IPS-20b (cell line): Measurements from ENCODE around the gene GJA3.

Source experiments
- H3K27ac ChIP-seq: one replicate; pipeline ENCODE4 v1.5.1; 2013; ENCODE audit warnings: low read length
- H3K27me3 ChIP-seq: 2 replicates; pipeline ENCODE4 v1.6.1; 2013; ENCODE audit warnings: mild to moderate bottlenecking, low read length, inconsistent platforms; ENCODE audit not compliant: insufficient read depth
- H3K36me3 ChIP-seq: 2 replicates; pipeline ENCODE4 v1.6.1; 2013; ENCODE audit warnings: low read depth, mild to moderate bottlenecking, inconsistent platforms, low read length, moderate library complexity; ENCODE audit not compliant: insufficient read depth
- H3K4me1 ChIP-seq: 2 replicates; pipeline ENCODE4 v1.6.1; 2013; ENCODE audit warnings: mild to moderate bottlenecking, control low read depth, inconsistent platforms, low read length, moderate library complexity; ENCODE audit not compliant: insufficient read depth
- H3K4me3 ChIP-seq: 2 replicates; pipeline ENCODE4 v1.5.1; 2013; ENCODE audit warnings: mild to moderate bottlenecking, low read length, inconsistent platforms
- H3K9ac ChIP-seq: 2 replicates; pipeline ENCODE4 v1.6.1; 2013; ENCODE audit warnings: low read depth, mild to moderate bottlenecking, inconsistent platforms, low read length, moderate library complexity
- H3K9me3 ChIP-seq: 2 replicates; pipeline ENCODE4 v1.6.1; 2013; ENCODE audit warnings: mild to moderate bottlenecking, low read depth, low read length, inconsistent platforms; ENCODE audit not compliant: insufficient read depth

GJA3 gene

GRCh38 chr13:20145521-20145920, 15.3 kb downstream of the GJA3 start:
- Histone ChIP-seq H3K4me1 (no peaks in the 10 kb centered on the region), H3K9me3 (no peaks in the 10 kb centered on the region), H3K4me3 (no peak overlapping the region), H3K9ac (no peak overlapping the region), H3K27ac (no peak overlapping the region), H3K27me3 (no peaks in the 10 kb centered on the region; the same call in 1 of the 2 replicates), H3K36me3 (no peaks in the 10 kb centered on the region)

GRCh38 chr13:20144141-20144850, 16.6 kb downstream of the GJA3 start:
- Histone ChIP-seq H3K9me3 (no peaks in the 10 kb centered on the region), H3K27me3 (no peaks in the 10 kb centered on the region; the same call in 1 of the 2 replicates)

GRCh38 chr13:20142927-20143480, 17.8 kb downstream of the GJA3 start:
- H3K27me3 ChIP-seq: peaks cover 6% of the 10 kb centered on the region; the same call in 1 of the 2 replicates
- H3K9ac ChIP-seq: no peak overlapping the region
- no peak overlapping the region for H3K27ac ChIP-seq
- H3K9me3 ChIP-seq: no peaks in the 10 kb centered on the region
- no peaks in the 10 kb centered on the region for H3K36me3 ChIP-seq
- H3K4me3 ChIP-seq: no peak overlapping the region
- H3K4me1 ChIP-seq: no peaks in the 10 kb centered on the region

More at GRCh38 chr13:20144141-20144850, 16.6 kb downstream of the GJA3 start:
- Histone ChIP-seq H3K4me3 (no peak overlapping the region), H3K9ac (no peak overlapping the region), H3K4me1 (no peaks in the 10 kb centered on the region), H3K27ac (no peak overlapping the region), H3K36me3 (no peaks in the 10 kb centered on the region)

- Histone ChIP-seq H3K4me1 (no peaks in the 10 kb centered on the region), H3K9ac (no peak overlapping the region), H3K27ac (no peak overlapping the region), H3K27me3 (peaks cover 13% of the 10 kb centered on the region), H3K9me3 (no peaks in the 10 kb centered on the region), H3K4me3 (no peak overlapping the region), H3K36me3 (no peaks in the 10 kb centered on the region)
Observed at GRCh38 chr13:20142023-20142926, 18.6 kb downstream of the GJA3 start.

DNA sequence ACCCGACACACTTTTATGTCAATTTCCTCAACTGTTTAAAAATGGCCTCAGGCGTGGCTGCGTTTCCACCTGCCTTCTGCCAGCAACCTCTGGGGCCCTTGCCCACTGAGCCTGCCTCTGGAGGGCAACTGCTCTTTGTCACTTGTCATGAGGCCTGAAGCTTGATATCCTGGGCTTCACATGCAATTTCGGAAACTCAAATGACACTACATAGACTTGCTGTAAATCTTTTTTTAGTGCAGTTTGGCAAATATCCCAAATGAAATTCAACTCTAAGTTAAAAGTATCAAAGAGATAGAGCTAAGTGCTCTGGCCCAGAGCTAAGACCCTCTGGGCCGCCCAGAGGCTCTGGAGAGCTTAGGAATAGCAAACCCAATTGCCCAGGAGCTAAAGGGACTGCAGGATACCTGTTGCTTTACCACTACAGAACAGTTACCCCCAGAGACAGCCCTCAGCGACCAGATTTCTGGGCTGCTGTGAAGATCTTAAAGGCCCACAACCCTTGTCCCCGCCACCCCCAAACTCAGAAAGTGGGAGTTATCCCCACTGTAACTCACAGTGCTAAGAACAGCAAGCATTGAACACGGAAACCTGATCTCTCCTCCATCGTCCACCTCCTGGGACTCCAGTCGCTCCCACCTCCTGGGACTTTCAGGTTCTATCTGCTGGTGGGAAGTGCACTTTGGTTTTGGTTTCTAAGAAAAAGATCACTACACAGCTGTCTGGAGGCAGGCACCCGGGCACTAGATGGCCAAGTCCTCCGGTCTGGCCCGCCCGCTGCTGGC, 19.4 kb downstream of the GJA3 start:
- Histone ChIP-seq H3K9ac (no peak overlapping the region), H3K9me3 (no peaks in the 10 kb centered on the region), H3K27me3 (peaks cover 21% of the 10 kb centered on the region), H3K4me3 (no peak overlapping the region), H3K27ac (no peak overlapping the region), H3K4me1 (no peaks in the 10 kb centered on the region), H3K36me3 (no peaks in the 10 kb centered on the region)

DNA sequence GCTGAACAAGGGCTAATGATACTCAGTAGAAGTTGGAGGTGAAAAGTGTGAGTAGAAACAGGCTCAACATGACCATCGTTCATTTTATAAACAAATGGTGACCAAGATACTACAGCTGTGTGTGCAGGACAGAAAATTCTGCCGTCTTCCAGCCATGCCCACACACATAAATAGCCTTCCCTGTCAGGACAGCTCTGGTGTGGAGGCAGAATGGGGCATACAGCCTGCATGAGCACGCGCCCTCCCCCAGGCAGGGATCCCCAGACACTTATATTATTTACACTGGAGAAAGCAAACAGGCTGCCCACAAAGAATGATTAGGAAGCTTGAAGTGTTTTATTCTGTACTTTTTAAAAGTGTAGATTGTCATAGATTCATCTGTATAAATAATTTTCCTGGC, 20.4 kb downstream of the GJA3 start:
- H3K4me1 ChIP-seq: no peaks in the 10 kb centered on the region
- H3K4me3 ChIP-seq: no peak overlapping the region
- H3K27me3 ChIP-seq: peaks cover 24% of the 10 kb centered on the region
- H3K27ac ChIP-seq: no peak overlapping the region
- H3K9ac ChIP-seq: no peak overlapping the region
- H3K36me3 ChIP-seq: no peaks in the 10 kb centered on the region
- no peaks in the 10 kb centered on the region for H3K9me3 ChIP-seq

DNA sequence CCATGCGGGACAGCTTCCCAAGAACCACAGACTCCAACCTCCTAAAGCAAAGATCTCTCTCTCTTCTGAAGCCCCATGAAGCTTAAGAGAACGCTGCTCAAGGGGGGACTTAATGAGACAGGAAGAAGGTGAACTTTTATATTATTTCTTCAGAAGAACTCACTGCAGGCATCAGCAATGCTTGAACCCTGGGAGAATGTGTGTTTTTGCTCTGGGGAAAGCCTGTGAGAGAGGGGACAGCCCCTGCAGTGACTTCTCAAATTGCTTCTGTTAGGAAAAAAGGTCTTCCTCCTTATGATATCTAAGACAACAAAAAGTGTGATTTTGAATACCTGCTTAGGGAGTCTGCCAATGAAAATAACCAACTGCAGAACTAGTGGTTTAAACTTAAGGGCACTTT, 23.0 kb downstream of the GJA3 start:
- Histone ChIP-seq H3K36me3 (no peaks in the 10 kb centered on the region), H3K4me3 (no peak overlapping the region), H3K27ac (no peak overlapping the region), H3K9me3 (no peaks in the 10 kb centered on the region), H3K9ac (no peak overlapping the region), H3K27me3 (peaks cover 24% of the 10 kb centered on the region), H3K4me1 (no peaks in the 10 kb centered on the region)

GRCh38 chr13:20136781-20137703, 23.8 kb downstream of the GJA3 start:
- Histone ChIP-seq H3K36me3 (no peaks in the 10 kb centered on the region), H3K9ac (no peak overlapping the region), H3K4me1 (no peaks in the 10 kb centered on the region), H3K9me3 (no peaks in the 10 kb centered on the region), H3K4me3 (peak overlapping the region; percentile 50), H3K27ac (no peak overlapping the region), H3K27me3 (peaks cover 24% of the 10 kb centered on the region)

- Histone ChIP-seq H3K9ac (no peak overlapping the region), H3K4me1 (no peaks in the 10 kb centered on the region), H3K27ac (no peak overlapping the region), H3K36me3 (no peaks in the 10 kb centered on the region), H3K4me3 (no peak overlapping the region), H3K27me3 (peaks cover 45% of the 10 kb centered on the region), H3K9me3 (no peaks in the 10 kb centered on the region)
Observed at GRCh38 chr13:20134732-20135131, 26.1 kb downstream of the GJA3 start.

- Histone ChIP-seq H3K4me1 (no peaks in the 10 kb centered on the region), H3K27ac (no peak overlapping the region), H3K9ac (no peak overlapping the region), H3K9me3 (no peaks in the 10 kb centered on the region), H3K4me3 (no peak overlapping the region), H3K36me3 (no peaks in the 10 kb centered on the region), H3K27me3 (peaks cover 53% of the 10 kb centered on the region)
Observed at GRCh38 chr13:20132052-20132634, 28.7 kb downstream of the GJA3 start.
